NOMO-1 treated with dmso at 0.1 percent for 144 hours (cell line): Measurements from ENCODE around the gene GRIFIN.
"Not testable (repeated sequence)": the region's sequence is repeated elsewhere in the genome, so short reads cannot be mapped to it uniquely, and the experiment has no call there.

Experiments
- DNase-seq: peaks from one replicate; lab custom pipeline; 2025; ENCODE audit not compliant: unreplicated experiment; lab: John Stamatoyannopoulos, UW

Gene GRIFIN

GRCh38 chr7:2461268-2462026, 14.8 kb downstream of the GRIFIN start:
- no peak for DNase-seq

GRCh38 chr7:2460641-2461040, 15.6 kb downstream of the GRIFIN start:
- no peak for DNase-seq

DNA sequence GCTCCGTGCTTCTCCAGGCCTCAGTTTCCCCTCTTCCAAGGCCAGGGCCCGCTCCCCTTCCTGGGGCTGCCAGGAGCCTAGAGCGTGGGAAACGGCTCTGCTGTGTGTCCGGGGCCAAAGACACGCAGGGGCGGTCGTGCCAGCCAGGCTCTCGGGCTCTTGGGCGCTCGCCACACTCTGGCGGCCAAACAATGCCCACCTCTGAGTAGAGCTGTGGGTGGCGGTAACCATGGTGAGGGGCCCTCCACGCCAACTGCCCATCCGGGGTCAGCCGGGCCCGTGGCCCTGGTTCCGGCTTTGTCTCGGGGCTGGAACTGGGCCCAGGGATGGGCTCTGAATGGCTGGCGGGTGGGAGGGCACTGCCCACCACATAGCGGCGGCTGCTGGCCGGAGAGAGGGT, 16.0 kb downstream of the GRIFIN start:
- DNase-seq: no peak

DNA sequence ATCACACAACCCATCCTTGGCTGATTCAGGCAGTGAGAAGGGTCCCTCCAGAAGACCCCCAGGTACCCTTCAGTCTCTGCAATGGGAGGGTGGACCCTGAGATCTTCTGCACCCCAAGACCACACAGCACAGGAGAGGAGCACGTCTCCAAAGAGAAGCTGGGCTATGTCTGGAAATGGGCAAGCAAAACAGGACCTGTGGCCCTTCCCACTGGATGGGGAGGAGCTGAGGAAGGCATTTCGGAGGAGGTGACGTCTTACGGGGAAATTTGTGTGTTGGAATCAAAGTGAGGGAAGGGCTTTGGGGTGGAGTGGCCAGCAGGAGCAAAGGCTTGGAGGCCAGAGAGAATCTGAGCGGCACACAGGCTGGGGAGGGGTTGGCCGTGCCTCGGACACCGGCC, 16.5 kb downstream of the GRIFIN start:
- DNase-seq: no peak

DNA sequence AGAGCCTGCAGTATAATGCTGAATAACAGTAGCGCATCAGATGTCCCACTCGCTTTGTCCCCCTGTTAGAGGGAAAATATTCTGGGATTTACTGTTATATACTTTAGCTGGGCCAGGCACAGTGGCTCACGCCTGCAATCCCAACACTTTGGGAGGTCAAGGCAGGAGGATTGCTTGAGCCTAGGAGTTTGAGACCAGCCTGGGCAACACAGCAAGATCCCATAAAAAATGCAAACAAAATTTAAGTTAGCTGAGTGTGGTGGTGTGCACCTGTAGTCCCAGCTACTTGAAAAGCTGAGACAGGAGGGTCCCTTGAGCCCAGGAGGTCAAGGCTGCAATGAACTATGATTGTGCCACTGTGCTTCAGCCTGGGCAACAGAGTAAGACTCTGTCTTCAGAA, 22.3 kb downstream of the GRIFIN start:
- not testable (repeated sequence) for DNase-seq

DNA sequence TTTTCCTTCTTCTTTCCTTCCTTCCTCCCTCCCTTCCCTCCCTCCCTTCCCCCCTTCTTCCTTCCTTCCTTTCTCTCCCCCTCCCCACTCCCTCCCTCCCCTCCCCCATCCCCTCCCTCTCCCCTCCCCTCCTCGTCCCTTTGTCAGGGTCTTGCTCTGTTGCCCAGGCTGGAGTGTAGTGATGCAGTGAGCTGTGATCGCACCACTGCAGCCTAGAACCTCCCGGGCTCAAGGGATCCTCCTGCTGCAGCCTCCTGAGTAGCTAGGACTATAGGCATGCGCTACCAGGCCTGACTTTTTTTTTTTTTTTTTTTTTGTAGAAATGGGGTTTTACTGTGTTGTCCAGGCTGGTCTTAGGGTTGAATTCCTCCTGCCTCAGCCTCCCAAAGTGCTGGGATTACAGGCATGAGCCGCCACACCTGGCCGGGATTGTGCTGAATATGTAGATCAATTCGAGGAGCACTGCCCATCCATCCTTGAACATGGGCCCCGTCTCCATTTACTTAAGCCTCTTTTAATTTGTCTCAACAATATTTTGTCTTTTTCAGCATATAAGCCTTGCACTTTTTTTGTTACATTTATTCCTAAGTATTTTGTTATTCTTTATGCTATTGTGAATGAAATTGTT, 23.4 kb downstream of the GRIFIN start:
- DNase-seq: no peak

- no peak for DNase-seq
These were observed 24.1 kb downstream of the GRIFIN start for GRCh38 chr7:2452074-2452507.

DNA sequence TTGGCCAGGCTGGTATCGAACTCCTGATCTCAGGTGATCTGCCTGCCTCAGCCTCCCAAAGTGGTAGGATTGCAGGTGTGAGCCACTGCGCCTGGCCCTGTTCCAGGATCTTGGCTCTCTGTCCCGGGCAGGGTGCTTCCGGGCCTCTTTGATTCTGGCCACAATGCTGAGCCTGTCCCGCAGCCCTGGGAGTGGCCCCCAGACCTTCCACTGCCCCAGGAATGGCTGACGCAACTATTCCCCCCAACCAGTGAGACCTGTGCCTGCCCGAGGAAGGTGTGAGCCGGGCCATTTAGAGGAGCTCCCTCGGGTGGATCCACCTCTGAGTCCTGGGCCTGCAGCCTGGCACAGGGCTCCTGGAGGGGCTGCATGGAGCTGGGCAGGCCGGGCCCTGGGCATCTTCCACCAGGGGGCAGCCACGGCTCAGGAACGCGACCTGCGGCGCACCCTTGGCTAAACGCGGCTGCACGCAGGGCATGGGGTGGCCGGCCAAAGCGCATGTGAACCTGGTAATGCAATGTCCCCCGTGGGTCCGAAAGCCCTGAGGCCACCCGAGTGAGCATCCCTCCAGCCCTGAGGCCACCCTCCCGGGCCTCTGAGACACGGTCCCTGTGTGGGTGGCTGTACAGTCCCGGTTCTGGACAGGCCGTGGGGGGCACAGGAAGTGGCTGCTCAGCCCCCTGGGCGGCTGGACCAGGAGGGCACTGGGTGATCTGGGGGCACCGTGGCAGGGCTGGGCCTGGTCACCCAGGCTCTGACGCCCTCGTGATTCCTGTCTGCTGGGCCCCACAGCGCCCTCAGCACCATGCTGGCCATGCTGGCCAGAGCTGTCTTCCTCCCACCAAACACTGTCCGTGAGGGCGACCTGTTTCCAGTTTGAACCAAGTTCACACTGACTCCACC, 24.8 kb downstream of the GRIFIN start:
- DNase-seq: peak; percentile 58

DNA sequence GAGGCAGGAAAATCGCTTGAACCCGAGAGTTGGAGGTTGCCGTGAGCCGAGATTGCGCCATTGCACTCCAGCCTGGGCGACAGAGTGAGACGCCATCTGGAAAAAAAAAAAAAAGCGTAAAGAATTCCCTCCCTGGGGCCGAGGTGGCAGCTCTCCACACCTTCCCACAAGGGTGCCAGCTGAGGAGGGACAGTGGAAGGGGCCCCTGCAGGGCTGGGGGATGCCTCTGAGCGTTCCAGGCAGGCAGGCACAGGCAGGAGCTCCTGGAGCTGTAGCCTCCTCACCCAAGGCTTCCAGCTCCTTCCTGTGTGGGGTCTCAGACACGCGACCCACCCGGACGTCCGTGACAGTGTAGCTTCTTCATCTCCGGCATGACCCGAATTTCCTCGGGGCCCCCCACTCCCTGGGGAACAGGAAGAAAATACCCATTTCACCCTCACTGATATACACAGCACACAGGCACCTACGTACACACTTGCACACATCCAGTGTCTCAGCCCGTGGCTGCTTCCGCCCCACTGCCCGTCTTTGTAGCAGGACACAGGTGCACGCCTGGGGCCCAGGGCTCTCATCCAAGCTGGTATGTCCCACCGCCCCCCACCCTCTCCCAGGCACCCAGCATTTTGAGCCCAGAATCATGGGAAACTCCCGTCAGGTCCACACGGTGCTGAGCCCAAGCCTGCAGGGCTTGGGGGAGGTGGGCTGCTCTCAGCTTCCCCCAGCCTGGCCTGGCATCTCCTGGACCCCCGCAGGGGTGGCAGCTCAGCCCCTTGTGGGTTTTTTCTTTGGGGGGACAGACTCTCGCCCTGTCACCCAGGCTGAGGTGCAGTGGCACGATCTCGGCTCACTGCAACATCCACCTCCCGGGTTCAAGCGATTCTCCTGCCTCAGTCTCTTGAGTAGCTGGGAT, 25.7 kb downstream of the GRIFIN start:
- DNase-seq: no peak

DNA sequence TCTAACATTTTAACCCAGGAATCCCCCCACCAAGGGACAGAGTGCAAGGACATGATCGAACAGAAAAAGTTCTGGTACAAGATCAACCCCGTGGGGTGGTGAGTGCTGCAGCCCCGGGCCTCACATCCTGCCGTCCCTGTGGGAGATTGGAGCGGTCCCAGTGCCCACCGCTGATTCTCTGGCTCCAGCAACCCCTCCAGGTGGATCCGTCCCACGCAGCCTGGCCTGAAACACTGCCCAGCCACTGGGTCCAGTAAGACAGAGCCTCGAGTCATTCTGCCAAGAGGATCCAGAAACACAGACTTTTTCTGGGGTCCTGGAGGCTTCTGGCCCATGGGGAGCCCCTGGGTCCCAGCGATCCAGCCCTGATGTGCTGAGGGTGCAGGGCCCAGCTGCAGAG, 29.5 kb downstream of the GRIFIN start:
- no peak for DNase-seq

GRCh38 chr7:2445898-2446555, 30.2 kb downstream of the GRIFIN start:
- no peak for DNase-seq

DNA sequence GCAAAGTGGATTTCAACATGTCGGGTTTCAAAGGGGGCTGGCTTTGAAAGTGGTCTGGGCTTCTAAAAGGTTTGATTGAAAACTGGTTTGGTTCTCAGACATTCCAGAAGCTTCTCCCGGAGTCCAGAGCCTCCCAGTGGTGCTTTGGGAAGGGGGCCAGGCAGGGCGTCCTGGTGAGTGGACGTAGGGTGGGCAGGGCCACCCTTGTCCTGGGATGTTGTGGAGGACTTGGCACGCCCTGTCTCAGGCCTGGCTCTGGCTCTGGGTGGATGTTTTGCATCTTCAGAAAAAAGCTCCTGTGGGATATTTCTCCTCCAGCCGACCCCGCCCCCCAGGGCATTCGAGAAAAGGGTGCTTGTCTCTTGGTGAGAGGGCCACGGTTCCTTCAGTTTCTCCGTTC, 31.2 kb downstream of the GRIFIN start:
- DNase-seq: no peak

- DNase-seq: no peak
These were observed 31.7 kb downstream of the GRIFIN start for GRCh38 chr7:2444476-2444875.

- DNase-seq: no peak
These were observed 32.7 kb downstream of the GRIFIN start for GRCh38 chr7:2443491-2443890.

GRCh38 chr7:2441430-2442058, 34.7 kb downstream of the GRIFIN start:
- no peak for DNase-seq

DNA sequence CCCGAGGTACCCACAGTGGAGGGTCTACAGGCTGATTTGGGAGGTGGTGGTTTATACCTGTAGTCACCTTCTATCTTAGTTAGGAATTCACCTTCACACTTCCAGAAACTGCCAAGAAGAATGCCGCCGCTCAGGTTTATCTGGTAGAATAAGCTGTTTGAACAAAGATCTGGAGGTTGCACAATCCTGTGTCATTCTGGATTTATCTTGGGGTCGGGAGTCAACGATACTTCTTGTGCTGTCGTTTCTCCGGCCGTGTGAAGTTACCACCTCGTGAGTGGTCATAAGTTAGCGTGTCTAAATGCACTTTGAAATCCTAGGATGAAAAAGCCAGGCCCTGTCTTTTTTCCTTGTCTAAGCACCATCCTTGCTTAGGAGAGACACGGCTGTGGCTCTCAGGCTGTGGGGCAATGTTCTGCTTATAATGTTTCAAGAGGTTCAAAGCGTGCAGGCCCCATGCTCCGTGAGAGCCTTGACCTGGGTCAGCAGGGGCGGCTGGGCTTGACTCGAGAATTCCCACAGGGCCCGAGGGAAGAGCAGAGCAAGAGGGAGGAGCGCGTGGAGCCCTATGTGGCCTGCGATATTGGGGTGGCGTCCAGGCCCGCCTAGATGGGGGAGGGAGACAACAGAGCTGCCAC, 35.5 kb downstream of the GRIFIN start:
- DNase-seq: no peak

DNA sequence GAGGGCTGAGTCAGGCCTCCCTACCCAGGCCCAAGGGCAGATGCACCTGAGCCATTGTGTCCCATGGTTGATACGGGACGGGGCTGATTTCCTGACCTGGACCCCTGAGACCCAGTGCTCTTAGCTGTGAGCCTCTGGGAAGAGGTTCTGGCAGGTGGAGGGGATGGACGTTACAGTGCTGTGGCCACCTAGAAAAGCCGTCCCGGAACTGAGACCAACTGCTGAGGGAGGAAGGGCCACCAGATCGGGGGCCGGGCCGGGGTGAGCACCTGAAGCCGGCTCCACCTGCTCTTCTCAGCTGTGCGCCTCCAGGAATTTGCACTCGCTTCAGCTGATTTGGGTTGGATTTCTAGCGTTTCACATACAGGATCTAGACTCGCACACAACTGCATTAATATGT, 37.4 kb downstream of the GRIFIN start:
- no peak for DNase-seq

GRCh38 chr7:2438186-2438585, 38.0 kb downstream of the GRIFIN start:
- DNase-seq: no peak

DNA sequence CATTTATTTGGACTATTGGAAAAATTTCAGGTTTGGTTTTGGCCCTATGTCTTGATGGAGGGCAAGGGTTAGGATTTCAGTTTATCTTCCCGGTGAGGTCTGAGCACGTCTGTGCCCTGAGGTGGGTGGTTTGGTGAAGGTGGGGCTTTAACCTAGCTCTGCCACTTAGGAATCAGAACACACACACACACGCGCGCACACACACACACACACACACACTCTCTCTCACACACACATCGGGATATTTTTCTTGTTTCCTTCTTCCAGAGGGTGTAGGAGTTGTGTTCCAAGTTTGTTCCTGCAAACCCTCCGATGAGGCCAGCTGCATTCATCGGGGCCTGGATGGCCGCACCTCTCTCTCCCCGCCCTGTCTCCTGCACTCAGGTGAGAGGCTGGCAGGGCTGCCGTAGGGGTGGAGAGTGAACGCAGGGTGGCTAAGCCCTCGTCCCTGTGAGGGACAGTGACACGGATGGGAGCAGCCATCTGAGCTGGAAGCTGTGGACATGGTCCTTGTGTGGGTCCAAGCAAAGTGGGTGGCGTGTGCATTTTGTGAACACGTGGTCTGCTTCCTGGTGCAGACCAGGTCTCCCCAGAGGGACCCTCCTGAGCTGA, 38.6 kb downstream of the GRIFIN start:
- DNase-seq: no peak
